Spleen (tissue), 7 donors: ENCODE results near the gene STIM1.

Experiments used
- POLR2AphosphoS5 ChIP-seq, 3 donors: sonication (generic); formaldehyde crosslinking; IDR thresholded peaks; one replicate each; pipeline ENCODE4 v1.5.1; 2017; ENCODE audit warnings: antibody characterized with exemption in 3 of 3
- TF ChIP-seq, protein P1 (sequence below), 11 experiments: fragments of 200-600 bp in 7 of 11; fragments of 450-650 bp in 4 of 11; sonication (generic) in 4 of 11; IDR thresholded peaks in 8 of 11; conservative IDR thresholded peaks in 3 of 11; 1 replicate in 7 of 11; 2 replicates in 4 of 11; pipeline versions ENCODE4 v1.4.0 to v1.8.0; 2016 to 2021; ENCODE audit warnings: antibody characterized with exemption in 11 of 11, inconsistent platforms in 4 of 11, mild to moderate bottlenecking in 1 of 11
- donor health status: DM: no; HTN: no; CAD: no; lungs with moderate emphysema.
- donor health status: DM: no; HTN: no; CAD: no.
- donor health status: DM: no; HTN: no; CAD: no.

DNA sequence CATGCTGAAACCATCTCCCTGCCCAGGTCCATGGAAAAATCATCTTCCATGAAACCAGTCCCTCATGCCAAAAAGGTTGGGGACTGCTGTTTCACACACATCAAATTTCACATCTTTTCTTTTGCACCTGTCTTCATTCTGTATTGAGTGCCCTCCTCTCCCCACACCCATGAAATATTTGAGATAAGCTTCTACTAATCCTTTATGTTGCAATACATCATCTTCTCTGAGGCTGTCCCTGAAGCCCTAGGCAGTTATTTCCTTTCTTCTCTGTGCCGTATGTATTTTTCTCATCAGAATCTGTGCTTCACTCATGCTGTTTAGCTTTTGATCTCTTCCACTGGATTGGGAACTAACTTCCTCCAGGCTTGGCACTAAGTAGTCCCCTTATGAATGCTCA is 199.2 kb downstream of the STIM1 start:
- TF ChIP-seq, protein P1, sequence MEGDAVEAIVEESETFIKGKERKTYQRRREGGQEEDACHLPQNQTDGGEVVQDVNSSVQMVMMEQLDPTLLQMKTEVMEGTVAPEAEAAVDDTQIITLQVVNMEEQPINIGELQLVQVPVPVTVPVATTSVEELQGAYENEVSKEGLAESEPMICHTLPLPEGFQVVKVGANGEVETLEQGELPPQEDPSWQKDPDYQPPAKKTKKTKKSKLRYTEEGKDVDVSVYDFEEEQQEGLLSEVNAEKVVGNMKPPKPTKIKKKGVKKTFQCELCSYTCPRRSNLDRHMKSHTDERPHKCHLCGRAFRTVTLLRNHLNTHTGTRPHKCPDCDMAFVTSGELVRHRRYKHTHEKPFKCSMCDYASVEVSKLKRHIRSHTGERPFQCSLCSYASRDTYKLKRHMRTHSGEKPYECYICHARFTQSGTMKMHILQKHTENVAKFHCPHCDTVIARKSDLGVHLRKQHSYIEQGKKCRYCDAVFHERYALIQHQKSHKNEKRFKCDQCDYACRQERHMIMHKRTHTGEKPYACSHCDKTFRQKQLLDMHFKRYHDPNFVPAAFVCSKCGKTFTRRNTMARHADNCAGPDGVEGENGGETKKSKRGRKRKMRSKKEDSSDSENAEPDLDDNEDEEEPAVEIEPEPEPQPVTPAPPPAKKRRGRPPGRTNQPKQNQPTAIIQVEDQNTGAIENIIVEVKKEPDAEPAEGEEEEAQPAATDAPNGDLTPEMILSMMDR (IDR thresholded peaks at IDR 0.05 in 8 of 11, conservative IDR thresholded peaks at IDR 0.05 in 3 of 11): no peak
- TF ChIP-seq POLR2AphosphoS5 (IDR thresholded peaks at IDR 0.05): no peak
